ENCODE data around the gene ATAT1. TPM values are rescaled to one million over a fixed set of nuclear protein-coding genes. Genes with fewer than 3 reads are reported as not detected.

Gene ATAT1
- total RNA-seq, 4 donors from 2014 or later, result 8.2 to 25.2 (median 15.1) TPM

DNA sequence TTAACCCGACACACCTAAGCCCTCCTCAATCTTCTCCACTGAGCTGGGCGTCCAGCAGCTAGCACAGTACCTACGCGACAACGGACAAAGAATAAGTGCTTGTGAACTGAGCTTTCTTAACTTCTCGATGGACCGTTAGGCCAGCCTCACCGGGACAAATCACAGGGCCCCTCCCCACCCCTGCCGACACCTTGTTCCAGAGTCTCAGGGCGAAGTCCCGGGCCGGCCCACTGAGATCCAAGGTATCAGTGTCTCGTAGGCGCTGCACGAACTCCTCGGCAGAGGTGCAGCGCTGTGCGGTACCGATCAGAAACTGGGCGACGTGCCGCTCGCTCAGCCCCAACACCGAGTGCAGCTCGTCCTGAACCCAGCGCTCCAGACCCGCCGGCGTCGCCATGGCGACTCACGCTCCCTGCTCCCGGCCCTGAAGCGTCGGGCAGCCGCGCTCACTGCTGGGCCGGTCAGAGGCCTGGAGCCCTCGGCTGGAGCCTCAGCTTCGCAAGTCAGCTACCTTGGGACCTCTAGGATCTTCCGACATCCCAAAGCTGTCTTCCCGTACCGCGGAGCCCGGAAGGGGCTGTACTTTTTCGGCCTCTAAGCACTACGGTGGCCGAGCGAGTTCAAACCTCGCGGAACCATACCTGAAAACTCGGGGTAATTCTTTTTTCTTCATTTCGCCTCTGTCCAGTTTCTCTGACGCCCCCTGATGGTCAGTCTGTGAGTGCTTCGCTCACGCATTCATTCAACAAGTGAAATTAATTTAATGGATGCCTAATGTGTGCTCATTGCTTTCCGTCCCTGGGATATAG lies 46.0 kb downstream of the ATAT1 start, which contains the start of gene DHX16:
Gene DHX16, minus strand, starts transcription at position 562 of the 809 bp plus-strand sequence. Its CDS starts 165 bp downstream, at position 397.
- no peaks in the 10 kb centered on the region for H3K9me3 ChIP-seq
- peaks cover 0 to 18% (median 11%) of the 10 kb centered on the region in 4 donors for H3K4me1 ChIP-seq
- H3K27ac ChIP-seq, result peak within 1 kb of the TSS; percentile 79 to 92 (median 89)
- peak within 1 kb of the TSS; percentile 82 to 98 (median 95) for H3K4me3 ChIP-seq
- H3K27me3 ChIP-seq, result no peaks in the 10 kb centered on the region
- TF ChIP-seq POLR2A (IDR thresholded peaks at IDR 0.05), result peak; percentile 54 to 69
- peak; percentile 88 to 96 (median 94) for TF ChIP-seq CTCF (IDR thresholded peaks at IDR 0.05)
- DNase-seq, result peak; percentile 95 to 98 (median 96)
- H3K36me3 ChIP-seq, result peaks cover 0 to 44% (median 0%) of the 10 kb centered on the region in 3 donors

DNA sequence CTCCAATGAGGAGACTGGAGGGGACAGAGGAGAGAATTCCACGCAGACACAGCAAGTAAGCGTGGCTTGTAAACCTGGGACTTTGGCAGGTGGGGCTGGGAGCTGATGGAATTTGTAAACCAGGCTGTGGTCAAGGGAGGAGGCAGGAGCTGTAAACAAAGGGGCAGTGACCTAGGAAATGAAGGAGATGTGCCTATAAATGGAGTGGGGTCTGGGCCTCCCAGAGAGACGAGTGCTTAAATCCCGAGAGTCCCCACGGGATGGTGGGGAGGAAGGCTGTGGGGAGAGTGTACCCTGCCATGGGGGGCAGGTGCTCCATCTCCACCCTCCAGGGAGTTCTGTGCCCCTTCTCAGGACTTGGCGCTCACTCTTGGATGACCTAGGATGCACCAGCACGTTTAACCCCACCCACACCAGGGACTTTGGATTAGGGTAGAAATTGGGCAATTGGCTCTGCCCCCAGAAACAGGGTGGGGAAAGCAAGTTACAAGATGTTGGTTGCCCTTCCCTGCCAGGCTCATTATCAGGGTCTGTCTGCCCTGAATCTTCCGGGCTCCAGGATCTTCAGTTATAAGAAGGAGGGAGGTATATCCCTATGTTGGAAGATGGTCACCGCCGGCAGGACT lies 50.1 kb downstream of the ATAT1 start:
- peaks cover 0 to 34% (median 13%) of the 10 kb centered on the region in 4 donors for H3K4me1 ChIP-seq

DNA sequence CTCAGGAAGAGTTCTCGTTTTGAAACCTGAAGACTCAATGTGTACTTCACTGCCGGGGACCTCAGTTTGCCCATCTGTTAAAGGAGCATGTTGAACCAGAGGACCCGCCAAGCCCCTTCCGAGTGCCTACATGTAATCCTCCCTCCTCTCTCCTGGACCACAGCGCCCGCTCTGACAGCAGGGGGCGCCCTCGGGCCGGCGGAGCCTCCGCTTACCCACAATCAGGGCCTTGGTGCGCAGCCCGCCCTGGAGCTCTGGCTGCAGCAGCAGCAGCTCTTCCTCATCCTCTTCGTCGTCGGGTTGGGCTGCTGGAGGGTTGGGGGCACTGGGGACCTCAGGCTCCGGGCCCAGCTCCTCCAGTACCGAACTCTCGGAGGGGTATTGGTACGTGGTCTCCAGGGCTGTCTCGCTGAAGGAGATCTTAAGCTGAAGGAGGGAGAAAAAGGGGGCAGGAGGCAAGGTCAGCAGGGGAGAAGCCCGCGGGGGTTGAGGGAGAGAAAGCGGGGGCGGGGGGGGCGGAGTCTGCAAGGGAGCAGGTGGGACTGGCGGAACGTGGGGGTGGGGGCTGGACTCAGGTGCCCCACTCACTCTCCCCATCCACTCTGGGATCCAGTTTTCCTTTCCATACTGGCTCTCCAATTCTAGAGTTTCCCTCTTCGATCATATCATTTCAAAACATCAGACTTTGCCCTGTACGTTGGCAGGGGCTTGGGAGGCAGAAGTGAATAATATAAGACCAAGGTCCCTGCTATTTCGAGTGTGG lies 52.5 kb downstream of the ATAT1 start:
- Histone ChIP-seq H3K4me3 (peak overlapping the region; percentile 6 to 75 (median 28)), H3K36me3 (peaks cover 0 to 24% (median 0%) of the 10 kb centered on the region in 3 donors), H3K4me1 (peaks cover 0 to 41% (median 9%) of the 10 kb centered on the region in 4 donors), H3K27ac (peak overlapping the region; percentile 22 to 98 (median 64)), H3K9me3 (no peaks in the 10 kb centered on the region), H3K27me3 (no peaks in the 10 kb centered on the region)
- peak; percentile 84 to 94 (median 92) for DNase-seq
- peak; percentile 88 to 99 (median 96) for TF ChIP-seq CTCF (IDR thresholded peaks at IDR 0.05)
- no peak for TF ChIP-seq POLR2A (IDR thresholded peaks at IDR 0.05)

More for the DNA sequence above, 50.1 kb downstream of the ATAT1 start:
- Histone ChIP-seq H3K4me3 (no peak overlapping the region), H3K36me3 (peaks cover 0 to 24% (median 0%) of the 10 kb centered on the region in 3 donors), H3K27ac (no peak overlapping the region), H3K27me3 (no peaks in the 10 kb centered on the region), H3K9me3 (no peaks in the 10 kb centered on the region)
- TF ChIP-seq CTCF (IDR thresholded peaks at IDR 0.05) (no peak), POLR2A (IDR thresholded peaks at IDR 0.05) (no peak)
- no peak for DNase-seq

DNA sequence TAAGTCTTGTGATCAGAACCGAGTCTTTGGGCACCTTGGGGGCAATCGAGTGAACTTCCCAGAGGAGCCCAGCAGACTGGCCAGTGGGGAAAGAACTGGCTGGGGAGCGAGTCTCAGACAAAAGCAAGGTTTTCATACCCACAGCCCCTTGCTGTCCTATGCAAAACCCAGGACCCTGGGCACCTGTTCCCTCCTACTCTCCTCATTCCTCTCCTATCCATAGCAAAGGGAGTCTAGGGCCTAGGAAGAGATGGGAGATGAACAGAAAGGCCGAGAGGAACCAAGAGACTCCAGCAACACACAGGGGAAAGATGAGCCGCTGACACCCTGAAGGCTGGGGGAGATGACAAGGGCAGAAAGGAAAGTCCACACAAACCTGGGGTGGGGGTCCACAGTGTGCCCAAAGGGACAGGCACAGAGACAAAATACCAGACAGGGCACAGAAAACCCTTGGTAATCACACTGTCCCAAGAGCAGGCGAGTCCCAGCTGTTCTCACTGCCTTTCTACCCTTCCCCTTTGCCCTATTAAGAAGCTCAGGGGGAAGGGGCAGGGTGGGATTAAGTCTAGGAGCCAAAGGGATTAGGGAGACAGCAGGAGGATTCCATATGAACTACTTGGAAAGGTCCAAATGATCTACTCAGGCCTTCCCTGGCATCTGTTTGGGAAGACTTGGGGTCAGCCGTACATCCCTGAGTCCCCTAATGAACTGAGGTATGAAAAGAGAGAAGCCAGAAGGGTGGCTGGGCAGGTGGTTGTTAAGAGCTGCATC lies 53.3 kb downstream of the ATAT1 start:
- H3K4me1 ChIP-seq, result peaks cover 0 to 41% (median 9%) of the 10 kb centered on the region in 4 donors
- H3K27ac ChIP-seq, result peak overlapping the region; percentile 22 to 98 (median 64)
- H3K9me3 ChIP-seq, result no peaks in the 10 kb centered on the region
- peak overlapping the region; percentile 6 to 78 (median 56) for H3K4me3 ChIP-seq
- H3K27me3 ChIP-seq, result no peaks in the 10 kb centered on the region
- H3K36me3 ChIP-seq, result peaks cover 0 to 24% (median 0%) of the 10 kb centered on the region in 3 donors
- TF ChIP-seq POLR2A (IDR thresholded peaks at IDR 0.05), result no peak
- no peak for TF ChIP-seq CTCF (IDR thresholded peaks at IDR 0.05)
- DNase-seq, result no peak
